HG02870 (cell line): ENCODE measurements around the gene MYO16.

ENCODE experiments used
- ATAC-seq: cut with Tn5 transposase; IDR thresholded peaks from one replicate; pipeline ENCODE4 v1.9.1; 2021; ENCODE audit warnings: mild to moderate bottlenecking, moderate library complexity; ENCODE audit not compliant: unreplicated experiment

Gene MYO16

DNA sequence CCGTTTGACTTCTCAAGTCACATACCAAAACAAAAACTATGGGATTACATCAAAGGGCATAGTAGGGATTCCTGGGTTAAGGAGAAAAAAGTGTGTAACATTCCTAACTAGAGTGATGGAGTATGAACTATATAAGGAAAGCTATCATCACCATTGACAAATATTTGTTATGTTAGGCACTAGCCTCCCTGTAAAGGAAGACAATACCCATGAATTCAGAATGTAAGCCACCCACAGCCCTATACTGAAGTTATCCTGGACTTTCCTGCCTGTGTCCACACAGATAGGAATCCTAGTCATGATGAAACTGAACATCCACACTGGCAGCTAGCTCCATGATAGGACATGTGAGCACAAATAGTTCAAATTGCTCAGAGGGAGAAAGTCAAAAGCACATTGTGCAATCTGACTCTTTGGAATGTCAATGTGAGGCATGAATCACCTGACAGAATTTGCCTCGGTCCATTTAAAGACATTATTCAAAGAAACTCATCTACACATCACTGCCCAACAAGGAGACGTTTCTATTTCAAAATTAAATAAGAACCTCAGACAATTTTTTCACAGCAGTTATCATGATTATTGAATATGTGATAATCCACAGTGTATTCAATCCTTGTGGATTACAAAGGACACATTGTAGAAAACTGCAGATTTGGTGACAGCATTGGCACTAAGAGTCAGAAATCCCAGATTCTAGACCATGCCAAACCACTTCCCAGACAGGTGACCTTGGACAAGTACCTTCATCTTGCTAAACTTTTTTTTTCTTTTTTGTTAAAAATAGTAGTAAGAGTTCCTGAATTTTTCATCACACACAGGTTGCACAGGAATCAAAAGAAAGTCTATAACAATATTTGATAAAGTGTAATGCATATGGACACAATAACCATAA lies 627.7 kb downstream of the MYO16 start:
- ATAC-seq = no peak
